HEK293T (cell line): ENCODE results near the gene STK25.

Experiments used
- ELF4 ChIP-seq: fragments of 450-650 bp; IDR thresholded peaks from 2 replicates; pipeline ENCODE4 v1.6.1; 2017; ENCODE audit warnings: antibody characterized with exemption
- FOXA1 ChIP-seq: fragments of 450-650 bp; IDR thresholded peaks from 2 replicates; pipeline ENCODE4 v1.6.1; 2016; ENCODE audit warnings: mild to moderate bottlenecking
- FOXM1 ChIP-seq: fragments of 450-650 bp; IDR thresholded peaks from 2 replicates; pipeline ENCODE4 v1.6.1; 2017; ENCODE audit warnings: mild to moderate bottlenecking, borderline replicate concordance
- L3MBTL2 ChIP-seq: fragments of 450-650 bp; conservative IDR thresholded peaks from 2 replicates; pipeline ENCODE4 v1.6.1; 2016; ENCODE audit warnings: mild to moderate bottlenecking
- LEF1 ChIP-seq: fragments of 450-650 bp; IDR thresholded peaks from 2 replicates; pipeline ENCODE4 v1.6.1; 2017; ENCODE audit warnings: mild to moderate bottlenecking, borderline replicate concordance
- SP1 ChIP-seq: fragments of 450-650 bp; IDR thresholded peaks from 2 replicates; pipeline ENCODE4 v1.6.1; 2017
- SUZ12 ChIP-seq: fragments of 450-650 bp; IDR thresholded peaks from 2 replicates; pipeline ENCODE4 v1.6.1; 2016; ENCODE audit warnings: mild to moderate bottlenecking
- TF ChIP-seq, protein P1 (sequence below): fragments of 450-650 bp; IDR thresholded peaks from 2 replicates; pipeline ENCODE4 v1.6.1; 2016

DNA sequence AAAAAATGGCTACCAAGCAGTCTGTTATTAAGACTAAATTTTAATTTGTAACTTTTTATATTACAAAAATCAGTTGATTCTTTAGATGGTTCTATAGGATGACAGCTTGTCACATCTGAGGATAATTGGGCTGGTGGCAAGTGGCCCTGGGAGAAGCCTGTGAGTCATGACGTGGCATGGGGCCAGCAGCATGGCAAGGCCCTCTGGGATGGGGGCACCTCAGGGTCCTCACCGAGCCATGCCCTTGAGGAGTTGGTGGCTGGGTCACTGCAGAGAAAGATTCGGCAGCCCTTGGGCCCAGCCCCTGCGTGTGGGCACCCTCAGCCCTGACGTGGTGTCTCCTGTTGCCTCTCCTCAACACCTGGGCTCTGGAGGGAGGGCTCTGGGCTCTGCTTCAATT lies 49.7 kb downstream of the STK25 start:
- TF ChIP-seq SUZ12, result no peak
- TF ChIP-seq FOXA1, result no peak
- TF ChIP-seq ELF4, result no peak
- TF ChIP-seq, protein P1, sequence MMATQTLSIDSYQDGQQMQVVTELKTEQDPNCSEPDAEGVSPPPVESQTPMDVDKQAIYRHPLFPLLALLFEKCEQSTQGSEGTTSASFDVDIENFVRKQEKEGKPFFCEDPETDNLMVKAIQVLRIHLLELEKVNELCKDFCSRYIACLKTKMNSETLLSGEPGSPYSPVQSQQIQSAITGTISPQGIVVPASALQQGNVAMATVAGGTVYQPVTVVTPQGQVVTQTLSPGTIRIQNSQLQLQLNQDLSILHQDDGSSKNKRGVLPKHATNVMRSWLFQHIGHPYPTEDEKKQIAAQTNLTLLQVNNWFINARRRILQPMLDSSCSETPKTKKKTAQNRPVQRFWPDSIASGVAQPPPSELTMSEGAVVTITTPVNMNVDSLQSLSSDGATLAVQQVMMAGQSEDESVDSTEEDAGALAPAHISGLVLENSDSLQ, result no peak
- no peak for TF ChIP-seq LEF1
- no peak for TF ChIP-seq L3MBTL2
- TF ChIP-seq SP1, result no peak
- TF ChIP-seq FOXM1, result no peak
